Urothelium cell line (cell line): Measurements from ENCODE around the gene TCF4.

Source experiments
- DNase-seq: peaks from one replicate; pipeline ENCODE4 v3.0.0; 2011; ENCODE audit warnings: low spot score, mixed read lengths
- FAIRE-seq: peaks from 2 replicates; lab custom pipeline; 2011; peaks lifted over from hg19 to GRCh38; lab: Jason Lieb, UNC

The TCF4 gene

DNA sequence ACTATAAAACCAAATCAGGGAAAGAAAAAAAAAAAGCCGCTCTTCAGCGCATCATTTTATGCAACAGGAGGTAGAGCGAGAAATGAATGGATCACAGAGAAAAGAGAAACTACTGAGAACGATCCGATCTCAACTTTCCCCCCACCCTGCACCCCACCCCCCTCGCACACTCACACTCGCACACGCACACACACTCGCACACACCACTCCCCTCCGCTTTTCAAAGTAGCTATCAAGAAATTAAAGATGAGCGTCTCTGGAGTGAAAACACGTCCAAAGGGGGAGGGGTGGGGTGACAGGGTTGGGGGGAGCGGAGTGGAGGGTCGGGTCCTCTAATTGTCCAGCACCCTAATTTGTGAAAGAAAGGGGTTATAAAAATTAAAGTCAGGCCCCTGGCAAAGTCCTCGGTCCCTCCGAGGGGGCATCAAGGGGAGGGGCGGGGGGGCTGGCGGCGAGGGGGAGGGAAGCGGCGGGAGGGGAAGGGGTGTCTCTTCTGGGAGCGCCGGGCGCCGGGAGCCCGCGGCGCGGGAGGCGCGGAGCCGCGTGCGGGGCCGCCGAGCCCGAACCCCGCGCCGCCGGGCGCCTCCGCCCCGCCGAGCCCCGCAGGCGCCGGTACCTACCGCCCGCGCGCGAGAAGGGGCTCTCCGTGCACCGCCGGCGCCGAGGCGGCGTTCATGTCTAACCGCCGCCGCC is 428 bp downstream of the TCF4 start:
- FAIRE-seq, result no peak
- DNase-seq, result peak; percentile 21

DNA sequence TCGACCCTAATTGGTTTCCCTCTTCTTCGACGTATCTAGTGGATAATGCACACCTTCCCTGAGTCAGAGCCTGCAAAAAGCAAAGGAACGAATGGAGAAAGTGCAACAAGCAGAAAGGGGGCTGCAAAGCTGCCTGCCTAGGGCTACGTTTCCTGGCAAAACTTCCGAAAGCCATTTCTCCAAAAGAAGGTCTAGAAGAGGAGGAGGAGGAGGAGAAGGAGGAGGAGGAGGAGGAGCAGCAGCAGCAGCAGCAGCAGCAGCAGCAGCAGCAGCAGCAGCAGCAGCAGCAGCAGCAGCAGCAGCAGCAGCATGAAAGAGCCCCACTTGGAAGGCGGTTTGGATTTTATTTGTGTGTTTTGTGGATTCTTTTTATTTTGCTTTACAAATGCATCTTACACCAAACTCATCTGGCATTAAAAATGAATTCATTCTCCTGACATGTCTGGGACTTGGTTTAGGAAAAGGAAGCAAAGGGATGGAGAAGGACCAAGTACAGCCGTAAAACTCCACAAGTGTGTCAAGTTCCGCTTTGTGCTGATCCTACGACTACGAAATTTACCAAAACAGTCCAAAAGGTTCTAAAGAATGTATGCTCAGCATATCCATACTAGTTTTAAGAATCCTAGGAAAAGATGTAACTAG is 2.0 kb downstream of the TCF4 start:
- no peak for FAIRE-seq
- no peak for DNase-seq

DNA sequence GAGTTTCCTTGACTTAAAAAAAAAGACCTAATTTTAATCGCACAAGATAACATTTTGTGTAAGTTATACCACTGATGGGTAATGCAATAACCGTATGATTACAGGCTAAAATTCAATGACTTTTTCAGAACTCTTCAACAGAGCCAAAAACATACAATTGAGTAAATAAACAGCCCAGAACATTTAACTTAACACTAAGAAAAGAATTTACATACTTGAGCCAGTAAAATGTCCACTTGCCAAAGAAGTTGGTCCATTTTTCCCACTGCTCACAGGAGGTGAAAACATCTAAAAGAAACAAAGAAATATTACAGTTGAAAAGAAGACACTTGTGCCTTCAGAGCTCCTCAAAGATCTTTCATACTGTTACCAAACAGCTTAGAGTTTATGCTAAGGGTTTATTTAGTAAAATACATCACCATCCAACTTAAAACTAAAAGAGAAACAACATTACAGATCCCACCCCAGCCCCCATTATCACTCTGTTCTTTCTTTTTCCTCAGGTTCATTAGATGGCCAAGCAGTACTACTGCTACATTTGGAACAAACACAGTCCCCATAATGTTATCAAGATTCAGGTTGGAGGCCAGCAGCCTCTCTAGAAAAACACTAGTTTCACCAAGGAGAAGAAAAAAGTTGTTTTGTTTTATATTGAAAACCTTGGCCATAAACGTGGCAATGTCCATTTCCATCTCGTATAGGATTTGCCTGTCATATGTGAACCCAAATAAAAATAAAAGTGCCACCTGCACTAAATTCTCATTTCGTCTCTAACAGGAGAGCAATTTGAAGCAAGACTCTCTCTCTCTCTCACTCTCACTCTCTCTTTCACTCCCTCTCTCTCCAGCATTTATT is 2.7 kb downstream of the TCF4 start:
- FAIRE-seq, result no peak
- no peak for DNase-seq

DNA sequence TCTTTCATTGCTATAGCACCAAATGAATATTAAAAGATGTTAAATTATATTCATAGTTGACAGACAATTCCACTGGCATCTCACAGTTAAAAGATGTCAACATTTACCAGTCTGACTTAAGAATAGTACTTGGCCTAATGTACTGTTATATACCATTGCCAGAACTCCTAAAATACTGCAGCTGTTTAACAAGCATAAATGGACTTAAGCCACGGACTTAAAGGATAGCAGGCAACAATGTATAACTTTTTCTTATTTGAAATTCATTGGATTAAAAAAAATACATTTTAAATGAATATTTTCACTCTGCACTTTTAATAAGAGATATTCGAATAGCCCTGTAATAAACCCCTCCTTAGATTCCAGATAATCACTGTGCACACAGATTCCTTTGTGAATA is 3.8 kb downstream of the TCF4 start:
- DNase-seq, result no peak
- no peak for FAIRE-seq

DNA sequence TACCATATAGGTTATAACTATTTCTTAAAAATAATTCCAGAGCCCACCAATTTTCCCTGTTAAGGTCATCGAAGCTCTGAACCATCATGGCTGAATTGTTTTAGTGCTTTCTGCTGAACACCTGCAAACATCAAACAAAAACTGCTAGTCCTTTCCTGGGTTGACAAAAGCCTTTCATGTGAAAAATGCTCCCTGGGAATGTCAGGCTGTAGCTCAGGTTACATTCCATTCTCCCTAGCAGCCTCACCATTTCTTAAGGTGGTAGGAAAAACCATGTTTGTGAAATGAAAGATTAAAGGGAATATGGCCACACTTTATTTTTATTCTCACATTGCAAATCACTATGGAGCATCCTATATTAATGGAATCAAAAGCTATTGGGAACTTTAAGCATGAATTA is 5.7 kb downstream of the TCF4 start:
- no peak for FAIRE-seq
- no peak for DNase-seq

DNA sequence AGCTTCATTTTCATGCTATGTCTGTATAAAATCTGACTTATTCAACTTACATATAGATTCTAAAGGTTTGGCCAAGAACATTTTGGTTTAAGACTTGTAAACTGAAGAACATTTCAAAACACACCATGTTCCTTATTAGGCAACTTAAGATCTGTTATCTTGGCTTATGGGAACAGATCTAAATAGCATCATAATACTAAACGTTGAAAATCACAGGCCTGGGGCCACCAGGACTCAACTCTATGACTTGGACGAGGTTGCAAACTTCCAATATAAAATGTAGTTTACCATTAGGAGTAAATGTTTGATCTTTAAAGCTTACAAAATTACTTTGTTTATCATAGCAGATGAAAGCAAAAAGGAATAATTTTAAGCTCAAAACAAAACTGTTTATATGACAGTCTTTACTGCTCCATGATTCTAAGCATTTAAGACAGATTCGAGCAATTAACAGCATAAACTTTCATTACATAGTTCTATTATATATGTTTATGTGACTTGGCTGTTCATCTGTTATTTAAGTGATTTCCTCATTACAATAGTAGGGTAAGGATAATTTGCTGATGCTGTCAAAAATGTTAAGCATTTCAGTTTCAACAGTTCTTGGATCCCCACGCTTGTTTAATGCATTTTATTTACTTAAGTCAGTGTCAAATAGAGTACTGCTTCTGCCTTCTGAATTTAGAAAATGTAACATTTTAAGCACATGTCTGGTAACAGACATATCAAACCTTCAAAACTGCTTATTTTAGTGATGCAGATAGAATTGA is 8.3 kb downstream of the TCF4 start:
- DNase-seq (no peak), FAIRE-seq (no peak)

DNA sequence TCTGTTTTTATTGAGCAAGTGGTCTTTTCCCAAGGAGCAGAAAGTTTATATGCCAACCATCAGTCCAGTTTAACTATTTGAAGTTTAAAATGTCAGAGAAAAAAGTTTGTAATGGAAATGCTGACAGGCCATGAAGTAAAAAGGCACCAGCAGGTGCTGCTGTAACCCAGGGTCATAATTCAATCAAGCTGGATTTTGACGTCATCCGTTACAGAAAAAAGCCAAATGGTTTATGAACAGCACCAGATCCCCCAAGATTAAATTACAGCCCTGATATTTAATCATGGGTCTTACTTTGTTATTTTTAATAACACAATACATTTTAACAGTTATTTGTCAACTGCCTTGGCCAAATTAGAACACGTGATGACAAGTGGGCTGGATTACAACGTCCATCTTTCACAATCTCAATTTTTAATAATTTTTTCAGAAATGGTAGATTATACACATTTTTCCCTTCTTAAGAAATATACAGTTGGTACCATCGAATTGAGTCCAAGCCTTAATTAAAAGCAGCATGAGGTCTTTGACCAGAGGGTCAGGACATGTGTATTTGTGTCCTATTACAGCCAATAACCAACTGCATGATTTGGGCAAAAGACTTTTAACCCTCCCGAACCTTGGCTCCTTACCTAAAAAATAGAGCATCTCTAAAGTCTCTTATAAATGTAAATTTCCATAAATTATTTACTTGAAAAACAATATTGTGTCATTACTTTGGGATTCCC is 10.0 kb downstream of the TCF4 start:
- no peak for FAIRE-seq
- DNase-seq, result no peak

DNA sequence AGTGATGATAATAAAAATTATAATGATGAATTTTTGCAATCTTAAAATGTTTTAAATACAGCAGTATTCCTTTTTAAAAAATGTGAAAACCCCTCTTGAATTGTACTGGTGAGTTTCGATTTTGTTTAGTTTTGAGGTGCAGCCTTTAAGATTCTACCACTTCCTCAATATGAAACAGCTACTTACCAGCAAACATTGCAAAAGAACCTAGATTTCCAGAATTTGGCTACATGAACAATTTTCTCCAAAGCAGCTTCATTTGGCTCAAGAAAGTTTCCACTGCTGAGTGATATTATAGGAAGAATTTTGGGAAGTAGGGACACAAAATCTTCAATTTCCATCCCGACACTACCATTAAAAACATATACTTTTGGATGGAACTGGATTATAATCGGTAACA is 12.0 kb downstream of the TCF4 start:
- no peak for DNase-seq
- FAIRE-seq, result no peak

DNA sequence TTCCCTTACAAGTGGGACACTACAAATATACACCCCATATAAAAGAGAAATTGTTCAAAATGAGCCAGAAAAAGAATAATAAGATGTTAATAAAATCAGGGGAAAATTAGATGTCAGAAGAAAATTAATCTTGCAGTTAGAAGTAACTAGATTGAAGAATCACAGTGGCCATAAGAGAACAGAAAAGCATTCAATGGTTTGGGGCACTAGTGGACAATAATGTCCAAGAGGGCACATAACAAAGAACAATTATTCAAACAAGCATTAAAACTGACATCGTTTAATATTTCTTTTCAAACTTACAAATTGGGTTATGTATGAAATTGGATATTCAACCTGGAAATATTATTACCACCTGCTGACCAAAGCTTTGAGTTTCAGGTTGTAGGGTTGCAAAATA is 12.9 kb downstream of the TCF4 start:
- FAIRE-seq, result no peak
- no peak for DNase-seq

DNA sequence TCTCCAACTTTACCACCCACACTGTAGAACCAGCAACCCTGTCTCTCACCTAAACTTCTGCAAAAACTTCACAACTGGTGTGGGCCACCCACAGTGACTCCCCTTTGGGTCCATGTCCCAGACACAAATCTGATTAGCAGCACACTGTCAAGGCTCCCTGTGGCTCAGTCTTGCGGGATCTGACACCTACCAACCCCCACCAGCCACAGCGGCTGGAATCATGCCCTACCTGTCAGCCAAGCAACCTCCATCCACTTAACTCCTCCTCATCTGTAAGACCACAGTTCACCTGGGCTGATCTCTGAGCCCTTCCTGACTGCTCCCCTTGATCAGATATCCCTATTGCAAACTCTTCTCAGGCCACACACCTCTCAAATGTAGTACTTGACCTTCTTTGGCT is 14.6 kb downstream of the TCF4 start:
- FAIRE-seq, result no peak
- no peak for DNase-seq

DNA sequence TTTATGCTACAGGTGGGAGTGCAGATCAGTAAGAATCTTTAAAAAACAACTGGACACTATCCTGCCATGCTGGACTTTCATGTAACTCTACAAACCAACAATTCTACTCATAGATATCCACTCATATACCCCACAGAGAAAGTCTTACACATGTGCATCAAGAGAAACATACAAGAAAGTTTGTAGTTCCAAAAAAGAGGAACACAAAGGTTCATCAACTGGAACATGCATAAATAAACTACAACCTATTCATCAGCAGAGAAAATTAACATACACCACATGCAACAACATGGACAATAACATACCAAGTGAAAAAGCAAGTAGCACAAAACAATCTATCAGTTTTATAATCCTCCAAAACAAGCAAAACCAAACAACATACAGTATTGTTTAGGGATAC is 17.0 kb downstream of the TCF4 start:
- peak; percentile 40 for FAIRE-seq
- DNase-seq, result no peak

DNA sequence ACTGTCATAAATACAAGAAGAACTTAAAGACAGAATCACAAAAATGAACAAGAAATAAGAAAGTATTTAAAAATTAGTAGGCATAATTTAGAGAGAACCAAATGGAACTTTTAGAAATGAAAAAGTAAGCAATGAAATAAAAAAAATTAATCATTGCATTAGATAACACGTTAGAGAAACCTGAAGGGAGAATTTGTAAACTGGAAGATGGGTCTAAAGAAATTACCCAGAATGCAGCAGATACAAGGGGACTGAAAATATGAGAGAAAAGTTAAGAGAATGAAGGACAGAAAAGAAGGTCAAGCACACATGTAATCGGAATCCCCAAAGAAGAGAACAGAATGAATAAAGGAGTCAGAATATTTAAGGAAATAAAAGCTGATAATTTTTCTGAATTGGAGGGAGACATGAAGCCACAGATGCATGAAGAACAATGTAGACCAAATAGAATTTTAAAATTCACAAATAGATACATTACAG is 21.5 kb downstream of the TCF4 start:
- DNase-seq (no peak), FAIRE-seq (no peak)

DNA sequence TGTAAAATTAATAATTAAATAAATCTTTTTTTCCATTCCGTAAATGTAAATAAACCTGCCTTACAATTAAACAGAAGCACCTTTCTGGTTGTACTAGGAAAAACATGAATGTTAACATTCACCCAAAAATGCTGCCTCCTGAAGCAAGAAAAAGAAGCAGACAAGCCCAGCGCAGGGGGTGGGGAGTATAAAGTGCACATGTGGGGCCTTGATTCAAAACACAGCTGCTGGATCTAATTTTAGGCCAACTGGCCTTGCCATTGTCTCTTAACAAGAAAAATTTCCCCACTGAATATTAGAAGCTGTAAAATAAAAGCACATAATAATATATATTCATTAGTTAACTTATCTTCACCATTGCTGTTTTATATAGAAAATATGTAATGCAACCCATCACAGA is 28.3 kb downstream of the TCF4 start:
- no peak for DNase-seq
- no peak for FAIRE-seq

DNA sequence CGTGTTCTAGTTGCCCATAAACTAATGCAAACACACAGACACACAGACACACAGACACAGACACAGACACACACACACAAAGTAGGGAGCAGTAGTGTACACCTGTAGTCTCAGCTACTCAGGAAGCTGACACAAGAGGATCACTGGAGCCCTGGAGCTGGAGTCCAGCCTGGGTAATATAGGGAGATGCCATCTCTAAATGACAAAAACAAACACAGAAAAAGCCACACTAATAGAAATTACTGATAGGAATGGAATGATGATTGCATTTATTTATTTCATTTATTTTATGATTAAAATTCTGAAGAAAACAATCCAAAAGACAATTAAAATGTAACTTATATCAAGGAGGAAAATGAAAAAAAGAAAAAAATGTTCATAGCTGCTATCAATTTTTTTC is 30.8 kb downstream of the TCF4 start:
- DNase-seq (no peak), FAIRE-seq (no peak)

DNA sequence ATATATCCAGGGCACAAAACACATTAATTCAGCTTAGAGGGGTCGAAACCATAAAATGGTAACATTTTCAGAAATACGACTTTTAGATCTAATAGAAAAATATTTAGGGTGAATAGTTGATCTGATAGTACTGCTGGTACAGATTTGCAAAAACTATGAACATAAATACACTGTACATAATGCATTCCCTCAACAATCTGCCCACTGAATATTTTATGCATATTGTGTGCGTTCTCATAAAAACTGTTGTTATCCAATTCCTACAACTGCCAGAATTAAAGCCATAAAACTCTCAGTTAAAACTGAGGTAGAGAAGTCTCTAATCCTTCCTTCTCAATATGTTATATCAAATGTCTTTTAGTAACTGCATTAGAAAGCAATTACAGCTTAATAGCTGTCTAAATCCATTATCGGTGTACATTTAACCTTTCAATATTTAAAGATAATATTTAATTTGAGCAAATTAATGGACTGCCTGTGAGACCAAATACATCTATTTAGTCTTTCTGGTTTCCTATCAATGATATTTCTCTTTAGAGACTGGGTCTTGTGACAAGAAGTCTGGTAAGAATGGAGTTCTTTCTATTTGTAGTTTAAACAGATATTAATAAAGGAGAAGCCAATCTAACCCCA is 32.5 kb downstream of the TCF4 start:
- FAIRE-seq, result no peak
- no peak for DNase-seq

DNA sequence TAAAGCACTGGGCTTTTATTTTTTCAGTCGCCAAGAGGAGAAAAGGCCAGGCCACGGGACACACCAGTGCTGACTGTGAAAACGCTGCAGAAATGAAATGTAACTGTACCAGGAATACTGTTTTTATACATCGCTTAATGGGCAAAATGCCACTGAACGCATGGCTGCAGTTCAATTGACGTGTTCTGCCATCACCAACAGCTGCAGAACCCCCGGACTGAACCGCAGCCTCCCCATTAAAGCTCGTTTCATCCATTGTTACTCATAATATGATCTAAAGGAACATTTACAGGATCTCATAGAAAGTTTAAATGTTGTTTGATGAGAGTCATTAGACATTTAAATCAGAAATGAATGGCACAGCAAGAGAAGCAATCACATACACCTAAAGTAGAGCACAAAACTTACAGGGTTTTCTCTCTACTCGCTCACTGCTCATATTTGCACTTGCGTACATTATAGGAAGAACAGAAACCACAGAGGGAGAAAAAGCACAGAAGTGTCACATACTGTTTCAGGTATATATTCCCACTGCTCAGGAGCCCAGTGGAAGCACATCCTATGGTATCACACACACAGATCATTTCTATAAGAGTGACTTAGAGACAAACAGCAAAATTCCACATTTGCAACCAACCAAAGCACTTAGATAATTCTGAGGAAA is 35.3 kb downstream of the TCF4 start:
- DNase-seq (no peak), FAIRE-seq (no peak)

DNA sequence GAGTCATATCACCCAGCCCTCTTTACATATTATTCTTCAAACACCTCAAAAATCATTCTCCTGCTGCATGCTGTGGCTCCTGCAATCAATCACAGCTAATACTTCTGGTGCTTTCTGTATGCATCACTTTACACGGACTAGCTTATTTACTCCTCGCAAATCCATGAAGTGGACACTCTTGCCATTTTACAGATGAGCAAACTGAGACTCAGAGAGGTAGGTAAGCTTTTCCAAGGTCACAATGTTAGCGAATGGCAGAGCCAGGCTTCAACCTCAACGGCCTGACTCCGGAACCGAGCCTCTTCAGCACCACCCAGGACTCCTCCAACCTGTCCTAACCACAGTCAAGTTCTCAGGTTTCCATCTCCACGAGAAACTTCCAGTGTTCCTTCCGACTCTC is 36.8 kb downstream of the TCF4 start:
- no peak for DNase-seq
- no peak for FAIRE-seq

DNA sequence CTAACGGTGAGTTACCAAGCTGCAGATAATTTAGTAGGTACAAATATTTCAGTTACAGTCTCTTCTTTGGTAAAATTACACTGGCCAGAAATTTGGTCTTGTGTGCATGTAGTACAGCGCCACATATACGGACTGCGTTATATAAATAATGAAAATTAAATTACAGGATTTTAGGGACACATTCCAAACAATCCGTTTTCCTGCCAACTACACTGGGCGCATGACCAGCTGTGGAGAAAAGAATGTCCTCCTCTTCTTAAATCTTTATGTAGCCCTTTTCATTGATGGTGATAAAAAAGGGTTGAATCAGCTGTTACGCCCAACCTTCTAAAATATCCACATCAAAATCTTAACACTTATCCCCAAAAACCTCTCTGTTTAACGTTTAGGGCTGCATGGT is 37.5 kb downstream of the TCF4 start:
- DNase-seq (no peak), FAIRE-seq (no peak)

DNA sequence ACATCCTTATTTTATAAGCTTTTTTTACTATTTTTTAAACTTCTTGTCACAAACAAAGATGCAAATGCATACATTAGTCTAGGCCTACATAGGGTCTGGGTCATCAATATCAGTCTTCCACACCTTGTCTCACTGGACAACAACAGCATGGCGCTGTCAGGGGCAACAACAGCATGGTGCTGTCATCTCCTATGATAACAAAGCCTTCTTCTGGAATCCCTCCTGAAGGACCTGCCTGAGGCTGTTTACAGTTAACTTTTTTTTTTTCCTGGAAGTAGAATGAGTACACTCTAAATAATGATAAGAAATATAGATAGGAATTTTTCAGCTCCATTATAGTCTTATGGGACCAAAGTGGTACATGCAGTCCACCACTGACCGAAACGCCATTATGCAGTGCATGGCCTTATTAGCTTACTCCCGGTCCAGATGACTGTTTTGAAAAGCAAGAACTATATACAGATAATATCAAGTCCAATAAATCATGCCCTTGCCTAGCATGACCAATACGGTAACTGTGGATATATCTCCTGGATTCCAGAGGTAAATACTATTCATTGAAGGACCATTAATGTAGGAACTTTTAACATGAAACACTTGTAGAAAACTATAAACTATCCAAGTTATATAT is 38.4 kb downstream of the TCF4 start:
- FAIRE-seq (no peak), DNase-seq (no peak)
